ENCODE data around the gene PRKG1.

Gene PRKG1

DNA sequence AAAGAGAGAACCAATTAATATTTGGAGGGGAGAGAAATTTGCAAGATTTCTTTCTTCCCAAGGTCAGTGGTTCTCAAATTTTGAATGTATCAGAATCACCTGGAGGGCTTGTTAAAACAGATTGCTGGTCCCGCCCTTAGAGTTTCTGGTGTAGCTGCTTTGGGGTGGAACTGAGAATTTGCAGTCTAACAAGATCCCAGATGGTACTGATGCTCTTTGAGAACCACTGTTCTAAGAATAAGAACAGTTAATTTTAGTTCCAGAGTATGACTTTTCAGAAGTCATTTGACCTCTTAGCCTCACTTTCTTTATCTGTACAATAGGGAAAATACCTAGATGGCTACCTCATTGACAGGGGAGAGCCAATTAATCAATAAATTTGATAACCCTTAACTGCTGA is 161.6 kb downstream of the PRKG1 start:
- FAIRE-seq (no peak), DNase-seq (ENCODE audit: insufficient read length) (no peak)
- no peak for TF ChIP-seq POLR2A (IDR thresholded peaks at IDR 0.05; ENCODE audit: low read depth, low read length)
- no peak for TF ChIP-seq POLR2AphosphoS5 (IDR thresholded peaks at IDR 0.05; ENCODE audit: low read depth, low read length)
- TF ChIP-seq TAF1 (IDR thresholded peaks at IDR 0.05; ENCODE audit: borderline replicate concordance, low read depth, low read length), result no peak

DNA sequence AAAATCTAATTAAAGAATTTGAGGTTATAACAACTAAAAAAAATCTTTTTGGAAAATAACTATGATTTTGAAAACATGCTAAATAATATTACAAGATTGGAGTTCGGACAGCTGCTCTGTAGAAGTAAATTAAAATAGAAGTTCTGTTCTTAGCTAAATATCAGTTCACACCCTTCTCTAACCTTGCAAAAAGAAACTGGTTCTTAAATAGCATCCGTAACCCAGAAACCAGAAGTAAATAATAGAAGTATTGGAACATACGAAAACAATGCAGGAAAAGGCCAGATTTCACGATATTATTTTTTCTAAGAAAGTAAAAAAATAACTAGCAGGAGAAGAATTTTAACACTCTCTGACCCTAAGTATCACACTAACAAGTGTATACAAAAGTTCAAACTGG is 164.7 kb downstream of the PRKG1 start:
- FAIRE-seq (no peak), DNase-seq (ENCODE audit: insufficient read length) (no peak)
- TF ChIP-seq TAF1 (IDR thresholded peaks at IDR 0.05; ENCODE audit: borderline replicate concordance, low read depth, low read length), result no peak
- TF ChIP-seq POLR2AphosphoS5 (IDR thresholded peaks at IDR 0.05; ENCODE audit: low read depth, low read length), result no peak
- TF ChIP-seq POLR2A (IDR thresholded peaks at IDR 0.05; ENCODE audit: low read depth, low read length), result no peak

GRCh38 chr10:51241461-51241860 is 167.2 kb downstream of the PRKG1 start:
- FAIRE-seq (no peak), DNase-seq (ENCODE audit: insufficient read length) (no peak)
- TF ChIP-seq TAF1 (IDR thresholded peaks at IDR 0.05; ENCODE audit: borderline replicate concordance, low read depth, low read length) (no peak), POLR2A (IDR thresholded peaks at IDR 0.05; ENCODE audit: low read depth, low read length) (no peak)

DNA sequence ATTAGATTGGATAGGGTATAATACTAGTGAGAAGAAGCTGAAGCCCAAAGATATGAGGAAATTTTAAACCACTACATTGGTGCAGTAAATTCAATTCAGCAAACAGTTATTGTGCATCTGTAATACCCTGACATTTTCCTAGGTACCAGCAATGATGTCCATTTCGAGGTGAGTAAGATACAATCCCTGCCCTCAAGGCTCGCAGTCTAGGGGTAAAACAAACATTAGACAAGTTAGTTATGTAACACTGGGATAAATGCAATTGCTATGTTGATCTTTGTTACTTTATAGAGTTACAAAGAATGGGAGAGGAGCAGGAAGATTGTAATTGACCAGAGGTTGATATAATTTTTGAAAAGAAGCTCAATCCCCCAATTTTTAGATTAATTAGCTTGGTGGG is 168.1 kb downstream of the PRKG1 start:
- TF ChIP-seq TAF1 (IDR thresholded peaks at IDR 0.05; ENCODE audit: borderline replicate concordance, low read depth, low read length), result no peak
- TF ChIP-seq POLR2AphosphoS5 (IDR thresholded peaks at IDR 0.05; ENCODE audit: low read depth, low read length), result no peak
- TF ChIP-seq POLR2A (IDR thresholded peaks at IDR 0.05; ENCODE audit: low read depth, low read length), result no peak
- FAIRE-seq, result no peak
- no peak for DNase-seq (ENCODE audit: insufficient read length)

GRCh38 chr10:51244309-51244708 is 170.0 kb downstream of the PRKG1 start:
- FAIRE-seq (no peak), DNase-seq (ENCODE audit: insufficient read length) (no peak)
- TF ChIP-seq TAF1 (IDR thresholded peaks at IDR 0.05; ENCODE audit: borderline replicate concordance, low read depth, low read length) (no peak), POLR2AphosphoS5 (IDR thresholded peaks at IDR 0.05; ENCODE audit: low read depth, low read length) (no peak), POLR2A (IDR thresholded peaks at IDR 0.05; ENCODE audit: low read depth, low read length) (no peak)

GRCh38 chr10:51244748-51245490 is 170.6 kb downstream of the PRKG1 start:
- TF ChIP-seq POLR2A (IDR thresholded peaks at IDR 0.05; ENCODE audit: low read depth, low read length) (no peak), POLR2AphosphoS5 (IDR thresholded peaks at IDR 0.05; ENCODE audit: low read depth, low read length) (no peak), TAF1 (IDR thresholded peaks at IDR 0.05; ENCODE audit: borderline replicate concordance, low read depth, low read length) (no peak)
- DNase-seq (ENCODE audit: insufficient read length) (no peak), FAIRE-seq (no peak)

- DNase-seq (ENCODE audit: insufficient read length) (no peak), FAIRE-seq (no peak)
- TF ChIP-seq TAF1 (IDR thresholded peaks at IDR 0.05; ENCODE audit: borderline replicate concordance, low read depth, low read length) (no peak), POLR2AphosphoS5 (IDR thresholded peaks at IDR 0.05; ENCODE audit: low read depth, low read length) (no peak), POLR2A (IDR thresholded peaks at IDR 0.05; ENCODE audit: low read depth, low read length) (no peak)
Measured at GRCh38 chr10:51246156-51246555, 171.9 kb downstream of the PRKG1 start.

DNA sequence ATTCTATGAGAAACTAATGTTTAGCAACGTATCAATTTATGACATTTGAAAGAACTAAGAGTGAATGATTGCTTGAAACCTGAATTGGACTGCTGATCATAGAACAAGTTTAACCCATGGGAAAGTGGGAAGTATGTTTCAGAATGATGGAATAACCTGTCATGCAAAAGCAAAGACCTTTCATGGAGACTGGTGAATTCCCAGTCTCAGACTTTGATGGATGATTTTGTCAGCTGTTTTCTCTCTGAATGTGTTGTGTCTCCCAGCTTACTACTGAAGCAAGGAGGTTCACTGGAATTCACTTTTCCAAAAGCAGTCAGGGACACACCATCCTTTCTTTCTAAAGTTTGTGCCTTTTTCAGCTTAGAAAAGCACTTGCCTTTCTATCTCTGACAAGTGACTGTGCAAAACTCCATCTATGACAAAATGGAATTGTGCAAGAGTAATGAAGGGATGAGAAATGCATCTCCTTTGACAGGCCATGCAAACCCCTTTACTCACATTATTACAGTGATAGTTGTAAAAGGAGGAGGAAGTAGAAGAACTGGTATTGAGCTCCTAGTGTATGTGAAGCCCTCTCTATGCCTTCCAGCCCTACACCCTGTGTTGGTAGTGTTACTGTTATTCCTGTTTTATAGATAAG is 176.1 kb downstream of the PRKG1 start:
- TF ChIP-seq POLR2A (IDR thresholded peaks at IDR 0.05; ENCODE audit: low read depth, low read length) (no peak), POLR2AphosphoS5 (IDR thresholded peaks at IDR 0.05; ENCODE audit: low read depth, low read length) (no peak), TAF1 (IDR thresholded peaks at IDR 0.05; ENCODE audit: borderline replicate concordance, low read depth, low read length) (no peak)
- DNase-seq (ENCODE audit: insufficient read length) (no peak), FAIRE-seq (no peak)

DNA sequence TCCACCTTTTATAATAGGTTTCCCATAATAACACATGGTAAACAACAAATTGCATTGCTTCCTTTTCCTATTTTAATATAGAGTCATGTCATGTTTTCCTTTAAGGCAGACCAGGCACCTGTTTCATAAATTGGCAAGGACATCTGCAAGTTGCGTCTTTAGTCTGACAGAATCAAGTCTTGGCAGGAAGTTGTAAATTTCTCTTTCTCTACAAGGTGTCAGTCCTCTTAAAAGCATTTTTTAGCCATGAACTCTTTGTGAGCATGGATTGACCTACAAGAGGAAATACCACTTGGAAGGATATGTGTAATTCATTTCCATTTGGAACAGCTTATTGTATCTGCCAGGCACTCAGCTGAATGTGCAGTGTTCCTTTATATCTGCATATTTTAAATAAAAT is 176.8 kb downstream of the PRKG1 start:
- FAIRE-seq (no peak), DNase-seq (ENCODE audit: insufficient read length) (no peak)
- TF ChIP-seq TAF1 (IDR thresholded peaks at IDR 0.05; ENCODE audit: borderline replicate concordance, low read depth, low read length) (no peak), POLR2AphosphoS5 (IDR thresholded peaks at IDR 0.05; ENCODE audit: low read depth, low read length) (no peak), POLR2A (IDR thresholded peaks at IDR 0.05; ENCODE audit: low read depth, low read length) (no peak)

DNA sequence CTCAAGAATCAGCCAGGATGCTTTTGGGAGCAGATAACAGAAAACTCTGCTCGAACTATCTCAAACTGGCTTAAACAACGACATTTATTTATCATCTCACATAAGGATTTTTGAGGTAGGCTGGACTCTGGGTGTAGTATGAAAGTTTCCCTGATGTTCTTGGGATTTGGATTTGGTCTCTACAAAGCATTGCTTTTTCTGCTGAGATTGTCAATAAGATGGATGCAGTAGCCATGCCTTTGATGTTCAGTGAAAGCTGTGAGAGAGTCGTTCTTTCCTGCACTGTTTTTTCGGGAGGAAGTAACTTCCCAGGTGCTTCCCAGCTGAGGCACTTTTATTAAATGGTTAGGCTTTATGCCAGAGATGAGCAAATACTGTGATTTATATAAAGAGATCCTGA is 181.1 kb downstream of the PRKG1 start:
- TF ChIP-seq POLR2AphosphoS5 (IDR thresholded peaks at IDR 0.05; ENCODE audit: low read depth, low read length) (no peak), TAF1 (IDR thresholded peaks at IDR 0.05; ENCODE audit: borderline replicate concordance, low read depth, low read length) (no peak), POLR2A (IDR thresholded peaks at IDR 0.05; ENCODE audit: low read depth, low read length) (no peak)
- DNase-seq (ENCODE audit: insufficient read length) (no peak), FAIRE-seq (no peak)

DNA sequence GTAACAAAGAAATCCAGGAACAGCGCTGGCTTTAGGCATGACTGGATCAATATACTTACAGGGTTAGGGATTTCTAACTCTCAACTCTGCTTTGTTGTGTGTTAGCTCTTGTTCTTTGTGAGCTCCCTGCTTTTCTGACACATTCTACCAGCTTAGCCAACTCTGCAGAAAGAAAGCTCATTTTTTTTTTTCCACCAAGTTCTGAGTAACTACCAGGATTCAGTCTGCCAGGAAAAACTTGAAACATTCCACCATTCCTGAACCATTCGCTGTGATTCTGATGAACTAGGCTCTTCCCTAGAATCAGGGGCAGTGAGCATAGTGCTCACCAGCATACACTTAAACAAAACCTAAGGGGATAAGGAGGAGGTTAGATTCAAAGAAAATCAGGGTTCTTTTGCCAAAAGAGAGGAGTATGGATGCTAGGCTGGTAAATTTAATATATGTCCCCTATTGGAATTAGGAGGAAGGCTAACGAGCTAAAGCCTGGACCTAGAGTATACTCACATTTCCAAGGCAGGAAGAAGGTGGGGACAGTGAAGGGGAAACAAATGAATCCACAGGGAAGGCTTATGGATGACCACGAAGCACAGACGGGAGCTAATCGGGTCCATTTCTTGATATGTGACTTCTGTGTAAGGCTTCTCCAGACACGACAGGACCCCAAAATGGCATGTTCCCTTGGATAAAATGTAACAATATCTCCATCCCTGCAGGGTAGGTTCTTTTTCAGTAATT is 183.4 kb downstream of the PRKG1 start:
- DNase-seq (ENCODE audit: insufficient read length) (no peak), FAIRE-seq (no peak)
- TF ChIP-seq POLR2A (IDR thresholded peaks at IDR 0.05; ENCODE audit: low read depth, low read length) (no peak), POLR2AphosphoS5 (IDR thresholded peaks at IDR 0.05; ENCODE audit: low read depth, low read length) (no peak), TAF1 (IDR thresholded peaks at IDR 0.05; ENCODE audit: borderline replicate concordance, low read depth, low read length) (no peak)
